Retinal pigment epithelial cell (primary cell): Measurements from ENCODE around the gene ENO4.

Experiments
- DNase-seq: peaks from one replicate; pipeline ENCODE4 v3.0.0-alpha.2; 2010; ENCODE audit warnings: low read depth
- H3K4me3 ChIP-seq: 2 replicates; pipeline ENCODE4 v1.5.1; 2011; ENCODE audit warnings: mild to moderate bottlenecking, low read length, control low read depth, moderate library complexity
- CTCF ChIP-seq: conservative IDR thresholded peaks from 2 replicates; pipeline ENCODE4 v1.5.1; 2011; ENCODE audit warnings: low read depth, low read length, control low read depth, inconsistent platforms

The ENO4 gene

GRCh38 chr10:116838143-116838725 is 11.1 kb upstream of the ENO4 start:
- no peak overlapping the region for H3K4me3 ChIP-seq
- no peak for DNase-seq
- TF ChIP-seq CTCF = no peak

- no peak for TF ChIP-seq CTCF
- no peak overlapping the region for H3K4me3 ChIP-seq
- no peak for DNase-seq
Measured at GRCh38 chr10:116840389-116841075, 8.8 kb upstream of the ENO4 start.

GRCh38 chr10:116845823-116846222 is 3.5 kb upstream of the ENO4 start:
- no peak for DNase-seq
- no peak for TF ChIP-seq CTCF
- no peak overlapping the region for H3K4me3 ChIP-seq

- DNase-seq = no peak
- peak overlapping the region; percentile 79 for H3K4me3 ChIP-seq
- TF ChIP-seq CTCF = no peak
Measured at GRCh38 chr10:116848032-116848943, 1.0 kb upstream of the ENO4 start.

GRCh38 chr10:116848944-116849247 is 403 bp upstream of the ENO4 start:
- TF ChIP-seq CTCF = no peak
- peak overlapping the region; percentile 79 for H3K4me3 ChIP-seq
- DNase-seq = no peak

- peak overlapping the region; percentile 79 for H3K4me3 ChIP-seq
- no peak for TF ChIP-seq CTCF
- DNase-seq = no peak
Measured at GRCh38 chr10:116850058-116850611, 836 bp downstream of the ENO4 start.

- H3K4me3 ChIP-seq = no peak overlapping the region
- TF ChIP-seq CTCF = no peak
- DNase-seq = no peak
Measured at GRCh38 chr10:116852246-116852645, 2.9 kb downstream of the ENO4 start.
